ENCODE results near the gene TBCD. TPM values are rescaled to one million over a fixed set of nuclear protein-coding genes. Genes with fewer than 3 reads are reported as not detected.

TBCD gene
- total RNA-seq, 1 donor, result 39.5 TPM

DNA sequence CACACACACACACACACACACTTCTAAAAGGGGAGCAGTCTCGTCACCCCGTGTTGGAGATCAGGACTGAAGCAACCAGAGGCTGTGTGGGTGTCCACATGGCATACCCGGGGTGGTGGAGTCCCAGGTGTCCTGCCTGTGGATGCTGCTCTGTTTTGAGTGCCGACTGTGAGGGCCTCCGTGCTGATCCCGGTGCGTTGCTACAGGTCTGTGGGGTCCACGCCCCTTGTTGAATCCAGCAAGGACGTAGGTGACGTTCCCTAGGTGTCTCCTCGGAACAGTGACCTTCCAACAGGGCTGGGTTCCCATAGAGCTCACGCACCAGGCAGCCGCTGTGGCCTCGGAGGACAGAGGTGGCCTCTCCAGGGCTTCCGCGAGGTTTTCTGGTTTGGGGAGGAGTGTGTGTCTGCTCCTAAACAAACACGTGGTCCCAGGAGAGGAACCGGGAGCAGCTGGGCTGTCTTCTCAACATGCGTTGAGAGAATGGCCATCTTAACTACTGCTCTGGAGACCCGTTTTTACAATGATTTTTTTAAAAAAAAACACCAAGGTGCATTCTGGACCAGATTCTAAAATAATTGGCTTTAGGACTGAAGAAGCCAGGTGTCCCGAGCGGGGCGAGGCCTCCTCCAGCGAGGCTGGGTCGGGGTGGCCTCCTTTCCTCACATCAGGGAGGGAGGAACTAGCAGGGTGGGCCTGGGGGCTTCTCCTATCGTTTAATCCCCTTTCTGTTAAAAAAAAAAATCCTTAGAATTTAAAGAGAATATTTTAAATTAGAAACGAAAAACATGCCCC lies 188.6 kb downstream of the TBCD start:
- DNase-seq (ENCODE audit: low read depth), result no peak
- TF ChIP-seq, protein P1, sequence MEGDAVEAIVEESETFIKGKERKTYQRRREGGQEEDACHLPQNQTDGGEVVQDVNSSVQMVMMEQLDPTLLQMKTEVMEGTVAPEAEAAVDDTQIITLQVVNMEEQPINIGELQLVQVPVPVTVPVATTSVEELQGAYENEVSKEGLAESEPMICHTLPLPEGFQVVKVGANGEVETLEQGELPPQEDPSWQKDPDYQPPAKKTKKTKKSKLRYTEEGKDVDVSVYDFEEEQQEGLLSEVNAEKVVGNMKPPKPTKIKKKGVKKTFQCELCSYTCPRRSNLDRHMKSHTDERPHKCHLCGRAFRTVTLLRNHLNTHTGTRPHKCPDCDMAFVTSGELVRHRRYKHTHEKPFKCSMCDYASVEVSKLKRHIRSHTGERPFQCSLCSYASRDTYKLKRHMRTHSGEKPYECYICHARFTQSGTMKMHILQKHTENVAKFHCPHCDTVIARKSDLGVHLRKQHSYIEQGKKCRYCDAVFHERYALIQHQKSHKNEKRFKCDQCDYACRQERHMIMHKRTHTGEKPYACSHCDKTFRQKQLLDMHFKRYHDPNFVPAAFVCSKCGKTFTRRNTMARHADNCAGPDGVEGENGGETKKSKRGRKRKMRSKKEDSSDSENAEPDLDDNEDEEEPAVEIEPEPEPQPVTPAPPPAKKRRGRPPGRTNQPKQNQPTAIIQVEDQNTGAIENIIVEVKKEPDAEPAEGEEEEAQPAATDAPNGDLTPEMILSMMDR (IDR thresholded peaks at IDR 0.05; ENCODE audit: insufficient read depth, low read length), result no peak

DNA sequence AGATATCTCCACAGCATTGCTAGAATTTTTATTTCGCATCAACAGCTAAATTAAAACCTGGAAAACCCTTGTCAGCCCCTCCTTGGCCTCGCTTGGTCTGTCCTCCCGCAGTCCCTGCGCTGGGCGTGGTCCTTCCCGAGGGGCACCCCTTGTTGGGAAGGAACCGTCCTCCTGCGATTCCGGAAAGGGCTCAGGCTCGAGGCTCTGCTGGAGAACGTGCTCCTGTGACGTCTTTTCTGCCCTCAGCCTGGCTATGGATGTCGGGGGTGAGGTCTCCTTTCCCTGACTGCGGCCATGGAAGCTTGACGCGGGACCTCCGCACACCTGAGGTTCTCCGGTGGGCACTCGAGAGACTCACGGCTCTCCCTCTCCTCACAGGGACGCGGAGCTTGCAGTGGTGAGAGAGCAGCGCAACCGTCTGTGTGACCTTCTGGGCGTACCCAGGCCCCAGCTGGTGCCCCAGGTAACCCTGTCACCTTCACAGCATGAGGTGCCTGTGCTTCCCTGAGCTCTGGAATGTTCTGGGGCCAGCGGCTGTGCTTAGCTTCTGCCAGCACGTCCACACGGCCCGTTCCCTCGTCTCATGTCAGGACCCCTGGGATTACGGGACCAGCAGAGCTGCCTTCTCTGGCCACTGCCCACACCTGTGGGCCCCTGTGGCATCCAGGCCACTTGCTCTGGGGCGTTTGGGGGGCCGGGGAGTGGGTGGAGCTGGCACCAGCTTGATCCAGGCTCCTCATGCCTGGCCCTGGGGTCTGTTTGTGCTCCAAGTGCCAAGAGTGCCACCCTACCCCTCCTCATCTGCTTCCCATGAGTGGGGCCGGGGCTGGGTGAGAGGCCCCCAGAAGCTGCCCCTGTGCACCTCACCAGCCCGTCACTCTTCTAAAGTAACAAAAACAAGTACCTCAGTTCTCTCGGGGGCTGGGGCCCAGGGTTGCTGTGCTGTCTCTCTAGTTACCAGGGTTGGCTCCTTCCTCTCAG lies 189.4 kb downstream of the TBCD start:
- DNase-seq (ENCODE audit: low read depth), result no peak
- TF ChIP-seq, protein P1 (IDR thresholded peaks at IDR 0.05; ENCODE audit: insufficient read depth, low read length), result no peak
- H3K4me3 ChIP-seq (ENCODE audit: low read depth, low read length), result no peak overlapping the region

More for the DNA sequence above, 188.6 kb downstream of the TBCD start:
- H3K4me3 ChIP-seq (ENCODE audit: low read depth, low read length), result no peak overlapping the region

DNA sequence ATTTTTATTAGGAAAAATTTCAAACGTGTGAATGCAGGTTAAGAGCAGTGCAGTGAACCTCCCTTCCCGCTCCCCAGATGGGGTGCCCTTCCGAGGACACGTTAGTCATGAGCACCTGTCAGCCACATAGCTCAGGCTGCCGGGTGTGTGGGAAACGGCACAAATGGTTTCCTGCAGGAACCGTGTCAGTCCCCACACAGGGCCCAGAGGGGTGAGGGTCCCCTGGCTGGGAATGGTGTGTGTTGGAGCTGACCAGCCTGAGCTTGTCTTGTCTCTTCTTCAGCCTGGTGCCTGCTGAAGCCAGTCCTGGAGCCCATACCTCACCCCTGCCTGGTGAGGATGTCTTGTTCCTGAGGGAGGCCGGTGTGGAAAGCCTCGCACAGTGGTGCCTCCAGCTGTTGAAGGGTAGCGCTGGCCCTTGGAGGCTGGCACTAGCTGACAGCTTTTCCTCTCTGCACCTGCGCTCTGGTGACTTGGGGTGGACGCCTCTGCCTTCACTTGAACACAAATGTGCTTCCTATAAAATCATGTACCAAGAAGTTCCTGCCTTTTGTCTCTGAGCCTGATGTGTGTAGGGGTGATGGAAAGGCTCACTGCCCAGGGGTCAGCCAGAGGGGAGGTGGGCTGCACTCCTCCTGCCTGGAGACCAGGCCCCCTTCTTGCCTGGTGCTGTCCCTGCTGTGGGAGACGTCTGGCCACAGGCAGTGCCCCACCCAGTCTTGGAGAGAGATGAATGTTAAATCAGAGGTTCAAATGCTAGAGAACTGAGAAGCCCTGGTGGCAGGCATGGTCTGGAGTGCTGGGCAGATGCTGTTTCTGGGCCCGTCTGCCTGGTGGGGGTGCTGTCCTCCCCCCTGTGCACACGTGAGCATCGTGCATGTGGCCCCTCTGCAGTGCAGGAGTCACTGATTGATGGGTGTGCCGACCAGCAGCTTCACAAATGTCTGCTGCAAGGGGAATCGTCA lies 190.6 kb downstream of the TBCD start:
- DNase-seq (ENCODE audit: low read depth), result no peak
- TF ChIP-seq, protein P1 (IDR thresholded peaks at IDR 0.05; ENCODE audit: insufficient read depth, low read length), result no peak
- no peak overlapping the region for H3K4me3 ChIP-seq (ENCODE audit: low read depth, low read length)

DNA sequence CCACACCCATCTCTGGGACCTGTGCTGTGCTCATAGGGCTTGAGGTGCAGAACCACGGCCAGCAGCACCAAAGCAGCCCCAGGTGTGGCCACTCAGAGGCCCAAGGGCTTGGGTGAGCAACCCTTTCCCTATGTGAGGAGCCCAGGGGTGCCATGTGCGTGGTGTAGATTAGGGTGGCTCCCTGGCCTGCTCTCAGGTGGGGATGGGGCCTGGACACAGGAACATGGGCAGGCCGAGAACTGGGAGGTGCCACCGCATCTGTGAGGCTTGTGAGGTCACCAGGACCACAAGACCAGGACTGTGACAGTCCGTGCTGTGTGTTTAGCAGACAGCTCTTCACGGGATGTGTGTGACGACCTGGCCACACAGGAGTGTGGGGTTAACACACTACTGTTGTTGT lies 191.5 kb downstream of the TBCD start:
- TF ChIP-seq, protein P1 (IDR thresholded peaks at IDR 0.05; ENCODE audit: insufficient read depth, low read length), result no peak
- no peak overlapping the region for H3K4me3 ChIP-seq (ENCODE audit: low read depth, low read length)
- DNase-seq (ENCODE audit: low read depth), result no peak

DNA sequence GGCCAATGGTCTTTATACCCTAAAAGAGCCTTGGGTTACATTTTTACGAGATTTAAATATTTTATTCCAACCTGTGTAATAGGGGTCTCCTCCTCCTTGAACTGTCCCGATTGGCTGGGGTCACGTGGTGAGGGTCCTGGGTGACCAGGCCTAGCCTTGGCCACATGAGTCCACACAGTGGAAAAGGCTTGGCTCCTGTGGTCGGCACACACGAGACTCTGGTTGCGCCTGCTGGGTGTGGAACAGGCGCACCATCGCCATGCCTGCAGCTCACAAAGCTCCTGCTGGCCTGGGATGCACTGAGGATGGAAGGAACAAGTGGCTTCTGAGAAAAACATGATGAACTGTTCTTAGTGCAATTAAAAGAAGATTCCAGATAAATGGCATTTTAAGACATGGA lies 191.9 kb downstream of the TBCD start:
- no peak for DNase-seq (ENCODE audit: low read depth)
- H3K4me3 ChIP-seq (ENCODE audit: low read depth, low read length), result no peak overlapping the region
- TF ChIP-seq, protein P1 (IDR thresholded peaks at IDR 0.05; ENCODE audit: insufficient read depth, low read length), result no peak

DNA sequence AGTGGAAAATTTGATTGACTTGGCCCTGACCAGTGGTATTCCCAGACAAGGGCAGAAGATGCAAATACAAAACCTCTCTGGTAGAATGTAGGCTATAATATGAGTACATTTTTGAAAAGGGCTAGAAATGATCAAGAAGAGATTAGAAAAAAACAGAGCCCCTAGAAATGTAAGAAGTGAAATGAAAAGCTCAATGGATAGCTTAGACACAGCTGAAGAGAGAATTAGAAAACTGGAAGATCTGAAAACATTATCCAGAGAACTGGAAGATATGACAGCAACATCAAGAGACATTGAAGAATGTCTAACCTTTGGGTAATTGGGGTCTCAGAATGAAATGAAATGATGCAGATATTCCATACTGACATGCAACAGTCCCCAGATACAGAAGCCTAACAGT lies 193.1 kb downstream of the TBCD start:
- no peak overlapping the region for H3K4me3 ChIP-seq (ENCODE audit: low read depth, low read length)
- DNase-seq (ENCODE audit: low read depth), result no peak
- TF ChIP-seq, protein P1 (IDR thresholded peaks at IDR 0.05; ENCODE audit: insufficient read depth, low read length), result no peak
